ENCODE measurements around the gene RRAD. TPM values are rescaled to one million over a fixed set of nuclear protein-coding genes. Genes with fewer than 3 reads are reported as not detected.

RRAD gene
- total RNA-seq, 1 donor from 2014 or later, result 1.1 TPM

- intact Hi-C loops (cut with micrococcal nuclease), result loop anchor here (2.0 kb wide), 1 partner anchor 55 kb away; the partner anchor contains the start of gene PDP2
These were observed 10.1 kb upstream of the RRAD start, which contains the start of gene CES2 for GRCh38 chr16:66935314-66936011. Gene CES2 (plus strand): TSS chr16:66935516. CDS start chr16:66935636, 120 bp downstream.

GRCh38 chr16:66934839-66935313, 9.5 kb upstream of the RRAD start:
- intact Hi-C loops (cut with micrococcal nuclease), result loop anchor here (1.0 to 5.0 kb wide), 5 partner anchors 10 to 782 kb away; partner anchors contain the start of genes GFOD2, PDP2 and RRAD

GRCh38 chr16:66934138-66934838, 9.0 kb upstream of the RRAD start, which contains the start of gene CIAO2B:
Gene CIAO2B (minus strand): TSS chr16:66934402. CDS start chr16:66934364, 38 bp downstream.
- intact Hi-C loops (cut with micrococcal nuclease), result loop anchor here (1.0 to 5.0 kb wide), 5 partner anchors 9 to 783 kb away; partner anchors contain the start of genes GFOD2, PDP2 and RRAD

GRCh38 chr16:66933776-66934137, 8.4 kb upstream of the RRAD start:
- intact Hi-C loops (cut with micrococcal nuclease), result loop anchor here (1.0 to 5.0 kb wide), 5 partner anchors 8 to 784 kb away; partner anchors contain the start of genes GFOD2, PDP2 and RRAD

- intact Hi-C loops (cut with micrococcal nuclease), result loop anchor here (5.0 kb wide), 1 partner anchor 785 kb away; the partner anchor contains the start of gene GFOD2
These were observed 6.7 kb upstream of the RRAD start for GRCh38 chr16:66932076-66932475.

- intact Hi-C loops (cut with micrococcal nuclease), result loop anchor here (5.0 kb wide), 1 partner anchor 786 kb away; the partner anchor contains the start of gene GFOD2
These were observed 6.3 kb upstream of the RRAD start for GRCh38 chr16:66931665-66932064.

GRCh38 chr16:66930189-66930588, 4.9 kb upstream of the RRAD start:
- intact Hi-C loops (cut with micrococcal nuclease), result loop anchor here (5.0 kb wide), 1 partner anchor 787 kb away; the partner anchor contains the start of gene GFOD2

GRCh38 chr16:66928702-66929388, 3.5 kb upstream of the RRAD start:
- intact Hi-C loops (cut with micrococcal nuclease), result loop anchor here (1.0 to 5.0 kb wide), 2 partner anchors 34 to 97 kb away; partner anchors contain the start of gene NAE1

- intact Hi-C loops (cut with micrococcal nuclease), result loop anchor here (1.0 to 5.0 kb wide), 2 partner anchors 33 to 96 kb away; partner anchors contain the start of gene NAE1
These were observed 2.7 kb upstream of the RRAD start for GRCh38 chr16:66927918-66928649.

GRCh38 chr16:66926961-66927436, 1.7 kb upstream of the RRAD start:
- intact Hi-C loops (cut with micrococcal nuclease), result loop anchor here (5.0 kb wide), 1 partner anchor 95 kb away; the partner anchor contains the start of gene NAE1

GRCh38 chr16:66926171-66926947, 1.0 kb upstream of the RRAD start:
- intact Hi-C loops (cut with micrococcal nuclease), result loop anchor here (5.0 kb wide), 1 partner anchor 94 kb away; the partner anchor contains the start of gene NAE1

- intact Hi-C loops (cut with micrococcal nuclease), result loop anchor here (1.0 to 5.0 kb wide), 2 partner anchors 10 to 92 kb away; partner anchors contain the start of genes CIAO2B and NAE1
These were observed 611 bp downstream of the RRAD start for GRCh38 chr16:66924527-66925321.

- intact Hi-C loops (cut with micrococcal nuclease), result no loop called here
These were observed 1.5 kb downstream of the RRAD start for GRCh38 chr16:66923866-66924265.

- intact Hi-C loops (cut with micrococcal nuclease), result no loop called here
These were observed 2.0 kb downstream of the RRAD start for GRCh38 chr16:66923247-66923731.

GRCh38 chr16:66921729-66922450, 3.4 kb downstream of the RRAD start:
- intact Hi-C loops (cut with micrococcal nuclease), result no loop called here

GRCh38 chr16:66920924-66921680, 4.2 kb downstream of the RRAD start:
- intact Hi-C loops (cut with micrococcal nuclease), result no loop called here

- intact Hi-C loops (cut with micrococcal nuclease), result no loop called here
These were observed 5.1 kb downstream of the RRAD start for GRCh38 chr16:66920299-66920590.

Data from T-helper 1 cell treated with Interleukin-12 subunit alpha and Interleukin-12 subunit beta and Interleukin-4 antibody, amounts not matched to agents 30 ng/mL and 1 ng/mL, for 36 hours (primary cell).